ENCODE data around the gene PLET1. TPM values are rescaled to one million over a fixed set of nuclear protein-coding genes. Genes with fewer than 3 reads are reported as not detected.

Gene PLET1
- total RNA-seq = not detected

- H3K4me1 ChIP-seq = no peaks in the 10 kb centered on the region
- no peak for DNase-seq
- H3K36me3 ChIP-seq = no peaks in the 10 kb centered on the region
- no peak within 1 kb of the TSS for H3K4me3 ChIP-seq
- intact Hi-C loops (cut with DNase I) = no loop called here
- H3K9me3 ChIP-seq = no peaks in the 10 kb centered on the region
- TF ChIP-seq CTCF (IDR thresholded peaks at IDR 0.05) (no peak), POLR2A (IDR thresholded peaks at IDR 0.05) (no peak)
- 74 to 75% methylated on average over 2 of the region's 2 CpGs for WGBS, 2 donors
- no peak within 1 kb of the TSS for H3K27ac ChIP-seq
- H3K27me3 ChIP-seq = no peaks in the 10 kb centered on the region
These were observed at the start of gene PLET1 for GRCh38 chr11:112260490-112260889. Gene PLET1 (minus strand): TSS chr11:112260860. CDS start chr11:112260589, 271 bp downstream.

- H3K9me3 ChIP-seq = no peaks in the 10 kb centered on the region
- intact Hi-C loops (cut with DNase I) = no loop called here
- 12 to 24% methylated on average over 2 of the region's 2 CpGs for WGBS, 2 donors
- H3K27ac ChIP-seq = no peak overlapping the region
- no peaks in the 10 kb centered on the region for H3K36me3 ChIP-seq
- DNase-seq = no peak
- TF ChIP-seq CTCF (IDR thresholded peaks at IDR 0.05) (no peak), POLR2A (IDR thresholded peaks at IDR 0.05) (no peak)
- H3K4me3 ChIP-seq = no peak overlapping the region
- H3K4me1 ChIP-seq = peaks cover 0 to 6% (median 0%) of the 10 kb centered on the region in 3 donors
- no peaks in the 10 kb centered on the region for H3K27me3 ChIP-seq
These were observed 49.8 kb upstream of the PLET1 start for GRCh38 chr11:112310419-112310818.

GRCh38 chr11:112308651-112309050, 48.0 kb upstream of the PLET1 start:
- Histone ChIP-seq H3K27me3 (no peaks in the 10 kb centered on the region), H3K36me3 (no peaks in the 10 kb centered on the region), H3K9me3 (no peaks in the 10 kb centered on the region), H3K27ac (no peak overlapping the region), H3K4me1 (peaks cover 0 to 6% (median 0%) of the 10 kb centered on the region in 3 donors), H3K4me3 (no peak overlapping the region)
- intact Hi-C loops (cut with DNase I) = no loop called here
- DNase-seq = no peak
- 79 to 100% methylated on average over 2 of the region's 2 CpGs for WGBS, 2 donors
- TF ChIP-seq CTCF (IDR thresholded peaks at IDR 0.05) (no peak), POLR2A (IDR thresholded peaks at IDR 0.05) (no peak)

GRCh38 chr11:112307616-112308015, 47.0 kb upstream of the PLET1 start:
- intact Hi-C loops (cut with DNase I) = no loop called here
- Histone ChIP-seq H3K27me3 (no peaks in the 10 kb centered on the region), H3K36me3 (no peaks in the 10 kb centered on the region), H3K27ac (no peak overlapping the region), H3K4me1 (peaks cover 0 to 7% (median under 1%) of the 10 kb centered on the region in 3 donors), H3K9me3 (no peaks in the 10 kb centered on the region), H3K4me3 (no peak overlapping the region)
- no peak for DNase-seq
- TF ChIP-seq POLR2A (IDR thresholded peaks at IDR 0.05) (no peak), CTCF (IDR thresholded peaks at IDR 0.05) (no peak)

- no peak overlapping the region for H3K27ac ChIP-seq
- no peaks in the 10 kb centered on the region for H3K9me3 ChIP-seq
- intact Hi-C loops (cut with DNase I) = no loop called here
- DNase-seq = no peak
- no peak overlapping the region for H3K4me3 ChIP-seq
- 71 to 75% methylated on average over 1 of the region's 1 CpG for WGBS, 2 donors
- TF ChIP-seq POLR2A (IDR thresholded peaks at IDR 0.05) (no peak), CTCF (IDR thresholded peaks at IDR 0.05) (no peak)
- H3K36me3 ChIP-seq = no peaks in the 10 kb centered on the region
- H3K27me3 ChIP-seq = no peaks in the 10 kb centered on the region
- H3K4me1 ChIP-seq = peaks cover 0 to 17% (median 3%) of the 10 kb centered on the region in 3 donors
These were observed 45.6 kb upstream of the PLET1 start for GRCh38 chr11:112306230-112306629.
